Ishikawa (cell line): ENCODE measurements around the gene TTPAL.

ENCODE experiments used
- CEBPB ChIP-seq: IDR thresholded peaks from 2 replicates; pipeline ENCODE4 v1.6.1; 2012
- EGR1 ChIP-seq: IDR thresholded peaks from 2 replicates; pipeline ENCODE4 v1.6.1; 2012
- EP300 ChIP-seq: IDR thresholded peaks from 2 replicates; pipeline ENCODE4 v1.6.1; 2012; ENCODE audit warnings: borderline replicate concordance
- MAX ChIP-seq: IDR thresholded peaks from 2 replicates; pipeline ENCODE4 v1.6.1; 2012
- NFIC ChIP-seq: IDR thresholded peaks from 2 replicates; pipeline ENCODE4 v1.6.1; 2012
- TAF1 ChIP-seq: IDR thresholded peaks from 2 replicates; pipeline ENCODE4 v1.6.1; 2012; ENCODE audit warnings: low read depth, mild to moderate bottlenecking
- TCF12 ChIP-seq: IDR thresholded peaks from 2 replicates; pipeline ENCODE4 v1.6.1; 2012; ENCODE audit warnings: low read depth
- TEAD4 ChIP-seq: IDR thresholded peaks from 2 replicates; pipeline ENCODE4 v1.6.1; 2012
- USF1 ChIP-seq: IDR thresholded peaks from 2 replicates; pipeline ENCODE4 v1.6.1; 2012
- YY1 ChIP-seq: IDR thresholded peaks from 2 replicates; pipeline ENCODE4 v1.6.1; 2012; ENCODE audit warnings: low read depth

- TF ChIP-seq TAF1 (no peak), CEBPB (no peak), NFIC (no peak), EP300 (no peak), MAX (no peak), YY1 (no peak), TCF12 (no peak), USF1 (no peak), EGR1 (no peak), TEAD4 (no peak)
Measured at GRCh38 chr20:44467289-44467883, 8.3 kb upstream of the TTPAL start.
